ENCODE data around the gene PGAM2.

The PGAM2 gene

DNA sequence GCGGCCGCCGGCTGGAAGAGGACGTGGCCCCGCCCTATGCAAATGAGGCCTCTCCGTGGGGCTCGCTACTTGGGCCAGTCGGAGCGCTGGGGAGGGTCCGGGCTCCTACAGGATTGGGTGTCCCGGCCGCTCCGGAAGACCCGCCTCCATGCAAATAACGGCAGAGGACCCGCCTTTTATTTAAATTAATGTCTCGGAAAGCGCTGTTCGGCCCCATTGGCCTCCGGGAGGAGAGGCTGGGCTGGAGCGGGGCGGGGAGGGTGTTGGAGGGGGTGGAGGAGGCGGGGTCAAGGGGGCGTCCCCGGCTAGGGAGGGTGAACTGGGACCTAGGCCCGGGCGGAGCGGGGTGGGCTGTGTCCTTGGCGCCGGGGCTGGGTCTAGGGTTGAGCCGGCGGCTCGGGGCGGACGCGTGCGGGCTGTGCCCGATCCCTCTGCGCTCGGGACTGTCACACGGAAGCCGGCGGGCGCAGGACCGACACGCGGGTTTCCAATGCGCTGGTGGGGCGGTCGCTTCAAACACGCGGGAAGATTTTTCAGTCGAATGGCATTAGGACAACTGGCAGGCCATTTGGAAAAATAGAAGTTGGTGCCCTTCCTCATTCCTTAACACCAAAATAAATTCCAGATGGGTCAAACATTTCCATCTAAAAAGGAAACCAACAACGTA, 17.3 kb upstream of the PGAM2 start:
- DNase-seq: peak; percentile 90

DNA sequence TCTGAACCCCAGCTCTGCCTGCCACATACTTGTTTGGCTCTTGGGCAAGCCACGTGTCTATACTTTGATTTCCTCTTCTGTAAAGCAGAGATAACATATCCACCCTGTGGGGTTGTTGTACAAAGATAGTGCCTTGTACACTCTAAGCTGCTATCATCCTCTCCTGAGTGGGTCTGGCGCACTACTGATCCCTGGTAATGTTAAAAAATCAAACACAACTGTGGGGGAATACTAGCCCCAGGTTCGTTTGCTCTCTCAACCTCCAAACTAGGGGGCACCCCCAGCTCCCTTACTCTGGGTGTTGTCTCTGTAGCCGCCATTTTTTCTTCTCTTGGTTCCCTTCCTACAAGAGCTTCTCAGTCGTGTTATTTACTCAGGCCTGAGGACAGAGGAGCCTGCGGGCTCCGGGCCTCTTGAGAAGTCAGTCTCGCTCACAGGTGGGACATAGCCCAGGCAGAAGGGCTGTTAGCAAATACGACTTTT, 15.9 kb upstream of the PGAM2 start:
- no peak for DNase-seq

DNA sequence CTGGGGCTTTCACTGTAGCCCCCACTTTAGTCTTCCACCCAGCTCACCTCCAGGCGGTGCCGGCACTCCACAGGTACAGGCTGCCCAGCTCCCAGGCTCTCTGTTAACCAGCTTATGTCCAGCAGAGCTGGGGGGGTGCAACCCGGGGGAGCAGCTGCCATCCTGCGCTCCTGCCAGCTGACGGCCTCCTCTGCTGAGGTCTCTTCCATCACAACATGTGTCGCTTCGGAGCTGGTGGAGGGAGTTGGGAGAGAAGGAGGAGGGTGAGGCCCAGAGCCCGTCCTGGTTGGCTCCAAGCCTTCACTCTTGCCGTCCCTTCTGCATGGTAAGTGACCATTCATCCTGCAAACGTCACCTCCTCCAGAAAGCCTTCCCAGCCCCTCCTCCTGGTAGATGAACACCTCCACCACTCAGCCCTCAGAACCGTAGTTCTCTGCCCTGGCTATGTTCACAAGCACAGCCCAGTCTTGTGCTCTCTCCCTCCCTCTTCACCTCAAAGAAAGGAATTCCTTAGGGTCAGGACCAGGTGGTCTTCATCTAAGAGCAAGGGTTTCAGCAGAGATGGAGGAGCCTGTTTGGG, 15.4 kb upstream of the PGAM2 start:
- DNase-seq: no peak

DNA sequence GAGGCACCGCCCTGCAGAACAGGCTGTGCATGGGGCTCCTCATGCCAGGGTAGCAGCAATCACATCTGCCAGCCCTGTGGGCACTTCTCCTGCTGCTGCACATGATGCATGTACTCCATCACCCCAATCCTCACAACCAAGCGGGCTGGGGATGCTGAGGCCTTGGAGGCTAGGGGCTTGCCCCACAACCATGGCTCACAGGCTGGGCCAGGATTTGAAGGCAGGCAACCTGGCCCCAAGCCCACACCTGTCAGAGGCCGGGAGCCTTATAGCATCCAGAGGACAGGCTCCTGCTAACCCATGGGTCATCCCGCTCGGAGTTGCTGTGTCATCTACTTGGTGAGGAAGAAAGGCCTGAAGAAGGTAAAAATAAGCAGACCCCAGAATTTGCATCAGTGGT, 14.8 kb upstream of the PGAM2 start:
- no peak for DNase-seq

DNA sequence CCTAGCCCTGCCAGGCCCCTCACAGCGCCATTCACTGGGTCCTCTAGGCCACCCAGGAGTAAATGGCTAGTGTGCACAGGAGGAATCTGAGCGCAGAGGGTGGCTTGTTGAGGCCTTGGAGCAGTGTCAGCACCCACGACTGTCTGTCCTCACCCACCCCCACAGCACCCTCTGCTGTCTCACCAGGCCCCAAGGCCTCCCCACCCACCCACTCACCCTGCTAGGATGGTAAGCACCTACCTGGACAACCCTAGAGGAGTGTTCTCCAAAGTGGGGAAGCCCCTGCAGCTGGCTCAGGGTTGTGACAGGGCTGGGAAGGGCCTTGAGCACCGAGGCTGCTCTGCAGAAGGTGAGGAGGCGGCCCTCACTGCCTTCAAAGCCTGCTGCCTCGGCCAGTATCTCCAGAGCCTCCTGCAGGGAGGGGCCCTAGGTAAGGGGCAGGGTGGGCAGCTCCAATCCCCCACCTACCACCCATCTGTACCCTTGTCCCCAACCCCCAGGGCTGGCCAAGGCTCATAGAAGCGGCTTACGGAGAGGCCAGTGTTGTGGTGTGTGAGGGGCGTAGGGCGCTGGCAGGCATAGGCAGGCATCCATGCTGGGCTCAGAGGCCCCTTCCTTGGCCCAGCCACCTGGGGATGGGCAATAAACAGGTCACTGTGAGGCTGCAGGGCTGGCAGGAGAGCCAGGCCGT, 14.1 kb upstream of the PGAM2 start:
- no peak for DNase-seq

- DNase-seq: no peak
These were observed 13.2 kb upstream of the PGAM2 start for GRCh38 chr7:44078521-44078920.

DNA sequence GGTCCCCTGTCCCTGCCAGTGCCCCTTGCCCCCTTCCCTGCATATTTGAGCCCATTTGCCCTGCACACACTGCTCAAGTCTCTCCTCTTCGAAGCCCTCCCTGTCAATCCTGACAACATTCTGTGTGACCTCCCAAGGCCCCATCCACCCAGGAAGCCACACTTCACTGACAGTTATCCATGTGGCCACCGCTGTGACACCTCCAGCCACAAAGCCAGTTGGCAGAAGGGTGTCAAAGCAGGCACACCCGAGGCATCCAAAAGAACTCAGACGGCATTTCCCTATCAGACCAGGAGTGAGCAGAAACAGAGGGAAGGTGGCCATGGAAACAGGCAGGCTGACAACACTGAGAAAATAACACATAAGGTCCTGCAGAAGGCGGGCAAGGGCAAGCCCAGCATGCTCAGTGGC, 12.3 kb upstream of the PGAM2 start:
- DNase-seq: no peak

DNA sequence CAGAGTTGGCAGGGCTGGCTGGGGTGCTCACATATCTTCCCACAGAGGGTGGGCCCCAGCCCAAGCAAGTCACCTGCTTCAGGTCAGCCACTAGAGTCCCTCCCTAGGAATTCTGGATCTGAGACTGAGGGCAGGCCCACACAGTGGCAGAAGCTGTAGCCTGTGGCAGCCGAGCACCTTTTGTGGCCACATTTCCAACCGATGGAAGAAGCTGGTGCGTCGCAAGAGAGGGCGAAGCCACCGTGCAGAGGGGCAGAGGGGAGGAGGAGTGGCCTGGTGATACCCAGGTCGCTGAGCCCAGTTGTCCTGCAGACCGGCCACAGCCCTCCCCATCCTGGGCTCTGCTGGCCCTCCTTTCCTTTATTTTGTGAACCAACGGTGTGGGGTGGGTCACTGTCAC, 11.7 kb upstream of the PGAM2 start:
- DNase-seq: no peak

DNA sequence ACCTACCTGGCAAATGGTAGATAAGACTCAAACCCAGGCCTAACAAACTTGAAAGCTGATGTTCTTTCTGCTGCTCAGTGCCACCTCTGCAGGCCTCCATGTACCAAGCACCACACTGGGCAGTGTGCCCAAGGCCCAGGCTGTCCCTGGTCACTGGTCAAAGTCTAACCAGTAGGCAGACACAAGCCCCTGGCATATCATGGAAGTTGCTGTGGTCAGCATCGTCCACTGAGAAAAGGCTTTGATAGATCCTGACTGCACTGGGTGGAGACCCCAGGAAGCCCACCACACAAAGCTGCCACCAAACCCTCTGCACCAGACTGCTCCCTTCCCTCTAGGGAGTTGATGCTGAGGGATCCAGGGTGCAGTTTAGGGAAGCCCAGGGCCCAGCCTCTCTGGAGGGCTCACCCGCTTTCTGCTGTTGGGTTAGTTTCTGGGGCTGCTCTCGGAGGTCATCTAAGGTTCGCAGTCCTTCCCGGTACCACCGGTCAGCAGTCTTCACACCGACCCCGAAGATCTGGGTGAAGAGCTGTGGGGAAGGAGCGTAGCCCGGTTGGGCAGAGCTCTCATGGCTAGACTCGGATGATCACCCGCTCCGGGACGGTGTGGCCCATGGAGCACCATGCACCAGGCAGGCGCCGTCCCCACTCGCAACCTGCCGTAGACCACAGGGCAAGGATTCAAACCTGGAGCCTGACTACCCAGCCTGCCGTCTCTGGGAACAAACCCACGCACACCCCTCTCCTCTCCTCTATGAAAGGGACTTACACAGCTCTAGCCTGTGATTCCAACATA, 10.9 kb upstream of the PGAM2 start:
- DNase-seq: no peak

- DNase-seq: no peak
These were observed 10.1 kb upstream of the PGAM2 start for GRCh38 chr7:44075296-44076075.

GRCh38 chr7:44074349-44074695, 9.0 kb upstream of the PGAM2 start:
- DNase-seq: no peak

- DNase-seq: no peak
These were observed 8.4 kb upstream of the PGAM2 start for GRCh38 chr7:44073664-44074348.

GRCh38 chr7:44072364-44073231, 7.2 kb upstream of the PGAM2 start:
- no peak for DNase-seq

DNA sequence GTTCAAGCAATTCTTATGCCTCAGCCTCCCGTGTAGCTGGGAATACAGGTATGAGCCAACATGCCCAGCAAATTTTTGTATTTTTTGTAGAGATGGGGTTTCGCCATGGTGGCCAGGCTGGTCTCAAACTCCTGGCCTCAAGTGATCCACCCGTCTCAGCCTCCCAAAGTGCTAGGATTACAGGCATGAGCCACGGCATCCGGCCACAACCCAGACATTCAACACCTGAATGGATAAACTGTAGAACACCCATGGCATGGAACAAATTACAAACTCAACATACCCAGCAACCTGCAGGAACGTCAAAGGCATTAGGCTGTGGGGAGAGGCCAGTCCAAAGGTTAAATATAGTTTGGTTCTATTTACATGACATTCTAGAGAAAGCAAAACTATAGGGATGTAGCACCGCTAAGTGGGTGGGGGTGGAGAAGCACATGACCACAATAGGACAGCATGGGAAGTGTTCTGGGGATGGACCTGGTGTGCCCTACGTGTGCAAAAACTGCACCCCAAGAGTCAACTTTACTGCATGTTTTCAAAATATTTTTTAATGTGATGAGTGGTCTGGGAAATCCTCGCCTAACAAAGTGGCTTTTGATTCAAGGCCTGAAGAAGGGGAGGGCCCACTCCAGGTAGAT, 6.5 kb upstream of the PGAM2 start:
- no peak for DNase-seq

GRCh38 chr7:44068054-44068453, 2.7 kb upstream of the PGAM2 start:
- no peak for DNase-seq

DNA sequence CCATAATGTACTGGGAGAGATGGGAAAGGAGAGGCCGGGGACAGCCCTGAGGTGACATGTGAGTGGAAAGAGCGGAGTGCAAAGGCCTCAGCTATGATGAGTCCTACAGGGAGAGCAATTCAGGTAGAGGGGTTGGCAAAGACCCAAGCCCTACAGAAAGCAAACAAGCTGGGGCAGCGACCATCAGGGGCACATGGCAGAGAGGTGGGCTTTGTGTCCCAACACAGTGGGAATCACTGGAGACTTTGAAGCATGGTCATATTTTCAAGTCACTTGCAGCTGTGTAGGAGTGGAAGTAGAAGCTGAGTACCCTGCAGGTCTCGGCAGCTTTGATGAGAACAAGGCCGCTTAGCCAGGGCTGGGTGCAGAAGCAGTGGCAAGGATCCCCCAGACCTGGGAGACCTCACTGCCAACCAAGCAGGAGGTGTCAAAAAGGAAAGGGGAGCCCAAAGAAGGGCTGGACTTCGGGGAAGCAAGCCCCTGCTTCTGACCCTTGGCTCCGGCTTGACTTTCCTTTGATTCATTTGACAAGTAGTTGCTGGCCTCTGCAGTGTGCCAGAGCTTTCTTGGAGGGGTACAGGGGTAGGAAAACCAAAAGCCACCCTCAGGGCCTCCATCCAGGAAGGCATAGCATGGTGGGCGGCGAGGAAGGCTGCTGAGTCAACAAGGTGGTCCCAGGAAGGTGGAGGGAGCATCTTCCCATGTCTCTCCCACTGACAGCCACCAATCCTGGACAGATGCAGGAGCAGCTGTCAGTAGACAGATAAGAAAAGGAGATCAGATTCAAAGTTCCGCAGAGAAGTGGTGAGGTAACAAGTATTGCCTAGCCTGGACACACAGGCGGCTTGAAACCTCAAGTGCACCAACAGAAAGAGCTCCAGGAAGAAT, 1.9 kb upstream of the PGAM2 start:
- DNase-seq: no peak

- no peak for DNase-seq
These were observed 1.2 kb upstream of the PGAM2 start for GRCh38 chr7:44066494-44067063.

- no peak for DNase-seq
These were observed 719 bp upstream of the PGAM2 start for GRCh38 chr7:44066111-44066460.

- no peak for DNase-seq
These were observed 456 bp downstream of the PGAM2 start for GRCh38 chr7:44064791-44065430.

Data from NCI-H187 treated with DMSO at 0.1 percent for 48 hours (cell line).